H9 (cell line): ENCODE results near the gene MCM8. TPM values are rescaled to one million over a fixed set of nuclear protein-coding genes. Genes with fewer than 3 reads are reported as not detected.

ENCODE experiments used
- DNase-seq: peaks from one replicate; pipeline ENCODE4 v3.0.0-alpha.2; 2017
- H2AFZ ChIP-seq: one replicate; pipeline ENCODE4 v1.6.1; 2013; ENCODE audit warnings: mild to moderate bottlenecking, low read length, control low read depth, moderate library complexity
- H2AK5ac ChIP-seq: 2 replicates; pipeline ENCODE4 v1.6.1; 2013; ENCODE audit warnings: low read length, control low read depth, mixed read lengths; ENCODE audit not compliant: insufficient read length
- H2BK120ac ChIP-seq: one replicate; pipeline ENCODE4 v1.6.1; 2013; ENCODE audit warnings: low read depth, mild to moderate bottlenecking, low read length, control low read depth, inconsistent platforms; ENCODE audit not compliant: poor library complexity, severe bottlenecking
- H2BK12ac ChIP-seq: 2 replicates; pipeline ENCODE4 v1.6.1; 2013; ENCODE audit warnings: low read length, control low read depth, mixed read lengths, low read depth; ENCODE audit not compliant: insufficient read length
- H2BK15ac ChIP-seq: 2 replicates; pipeline ENCODE4 v1.6.1; 2013; ENCODE audit warnings: low read depth, low read length, control low read depth
- H2BK20ac ChIP-seq: one replicate; pipeline ENCODE4 v1.6.1; 2013; ENCODE audit warnings: low read depth, mild to moderate bottlenecking, low read length, control low read depth, inconsistent platforms; ENCODE audit not compliant: poor library complexity, severe bottlenecking
- H2BK5ac ChIP-seq: 2 replicates; pipeline ENCODE4 v1.6.1; 2013; ENCODE audit warnings: low read length, control low read depth, mixed read lengths; ENCODE audit not compliant: insufficient read length
- H3K14ac ChIP-seq: 2 replicates; pipeline ENCODE4 v1.6.1; 2013; ENCODE audit warnings: low read length, control low read depth; ENCODE audit not compliant: insufficient read depth
- H3K18ac ChIP-seq: 2 replicates; pipeline ENCODE4 v1.6.1; 2013; ENCODE audit warnings: low read depth, mild to moderate bottlenecking, mixed read lengths, low read length, control low read depth; ENCODE audit not compliant: insufficient read length
- H3K23ac ChIP-seq: 2 replicates; pipeline ENCODE4 v1.6.1; 2013; ENCODE audit warnings: low read length, control low read depth, mixed read lengths, low read depth; ENCODE audit not compliant: insufficient read length
- H3K23me2 ChIP-seq: 2 replicates; pipeline ENCODE4 v1.6.1; 2013; ENCODE audit warnings: low read depth, mild to moderate bottlenecking, mixed read lengths, low read length, control low read depth; ENCODE audit not compliant: insufficient read length, poor library complexity, severe bottlenecking
- H3K27ac ChIP-seq: 2 replicates; pipeline ENCODE4 v1.5.1; 2013; ENCODE audit warnings: low read length, control low read depth, mixed read lengths, low read depth; ENCODE audit not compliant: insufficient read length
- H3K27me3 ChIP-seq: 2 replicates; pipeline ENCODE4 v1.6.1; 2013; ENCODE audit warnings: low read length, control low read depth, inconsistent platforms; ENCODE audit not compliant: insufficient read depth
- H3K4ac ChIP-seq: 2 replicates; pipeline ENCODE4 v1.6.1; 2013; ENCODE audit warnings: low read depth, mild to moderate bottlenecking, control low read depth, inconsistent platforms, low read length, moderate library complexity
- H3K4me1 ChIP-seq: 2 replicates; pipeline ENCODE4 v1.6.1; 2013; ENCODE audit warnings: low read length, control low read depth, inconsistent platforms; ENCODE audit not compliant: insufficient read depth
- H3K4me2 ChIP-seq: 2 replicates; pipeline ENCODE4 v1.6.1; 2013; ENCODE audit warnings: low read length, control low read depth, mixed read lengths; ENCODE audit not compliant: insufficient read length, insufficient read depth
- H3K56ac ChIP-seq: 2 replicates; pipeline ENCODE4 v1.6.1; 2013; ENCODE audit warnings: low read depth, mild to moderate bottlenecking, mixed read lengths, low read length, control low read depth; ENCODE audit not compliant: insufficient read length
- H3K79me1 ChIP-seq: 2 replicates; pipeline ENCODE4 v1.6.1; 2013; ENCODE audit warnings: low read depth, mild to moderate bottlenecking, moderate library complexity, low read length, control low read depth, inconsistent platforms; ENCODE audit not compliant: insufficient read depth, poor library complexity, severe bottlenecking
- H3K79me2 ChIP-seq: 2 replicates; pipeline ENCODE4 v1.6.1; 2013; ENCODE audit warnings: low read length, control low read depth, inconsistent platforms; ENCODE audit not compliant: insufficient read depth
- H3K9ac ChIP-seq: 2 replicates; pipeline ENCODE4 v1.6.1; 2013; ENCODE audit warnings: low read length, control low read depth, mixed read lengths; ENCODE audit not compliant: insufficient read length; ENCODE audit errors: extremely low read depth
- H3K9me3 ChIP-seq: one replicate; pipeline ENCODE4 v1.6.1; 2013; ENCODE audit warnings: low read depth, low read length, inconsistent platforms; ENCODE audit not compliant: control insufficient read depth
- H3T11ph ChIP-seq: one replicate; pipeline ENCODE4 v1.6.1; 2013; ENCODE audit warnings: mild to moderate bottlenecking, low read length, control low read depth, inconsistent platforms
- H4K20me1 ChIP-seq: one replicate; pipeline ENCODE4 v1.6.1; 2013; ENCODE audit not compliant: control insufficient read depth, insufficient read length, insufficient read depth
- H4K5ac ChIP-seq: 2 replicates; pipeline ENCODE4 v1.6.1; 2013; ENCODE audit warnings: low read depth, mild to moderate bottlenecking, mixed read lengths, low read length, control low read depth; ENCODE audit not compliant: insufficient read length
- H4K8ac ChIP-seq: replicated peaks from 2 replicates; pipeline ENCODE4 v1.6.1; 2013; ENCODE audit warnings: low read length, control low read depth, mixed read lengths, low read depth; ENCODE audit not compliant: insufficient read length
- H4K91ac ChIP-seq: 2 replicates; pipeline ENCODE4 v1.6.1; 2013; ENCODE audit warnings: low read depth, mild to moderate bottlenecking, moderate library complexity, mixed read lengths, low read length, control low read depth; ENCODE audit not compliant: insufficient read length
- H3K27ac Mint-ChIP-seq, 3 experiments: 2 replicates in 2 of 3; 3 replicates in 1 of 3; pipeline ENCODE4 v1.8.0; 2020 to 2021; ENCODE audit warnings: mixed read lengths in 3 of 3, mild to moderate bottlenecking in 1 of 3, moderate library complexity in 1 of 3
- H3K27me3 Mint-ChIP-seq: 2 replicates; pipeline ENCODE4 v1.8.0; 2021; ENCODE audit warnings: low read depth, mild to moderate bottlenecking, moderate library complexity, mixed read lengths
- H3K36me3 Mint-ChIP-seq, 3 experiments: 2 replicates in 2 of 3; 3 replicates in 1 of 3; pipeline ENCODE4 v1.8.0; 2020 to 2021; ENCODE audit warnings: low read depth in 3 of 3, mixed read lengths in 3 of 3; ENCODE audit not compliant: insufficient read depth in 1 of 3
- H3K4me1 Mint-ChIP-seq, 2 experiments: 2 replicates each; pipeline ENCODE4 v1.8.0; 2020; ENCODE audit warnings: mixed read lengths in 2 of 2
- H3K4me3 Mint-ChIP-seq, 2 experiments: 2 replicates in 1 of 2; 3 replicates in 1 of 2; pipeline ENCODE4 v1.8.0; 2020 to 2021; ENCODE audit warnings: mild to moderate bottlenecking in 2 of 2, mixed read lengths in 2 of 2, moderate library complexity in 1 of 2
- H3K9me3 Mint-ChIP-seq, 2 experiments: 2 replicates in 1 of 2; 3 replicates in 1 of 2; pipeline ENCODE4 v1.8.0; 2020; ENCODE audit warnings: mild to moderate bottlenecking in 2 of 2, mixed read lengths in 2 of 2, moderate library complexity in 1 of 2
- WGBS: extraction: QIAGEN DNeasy Blood & Tissue Kit; methylation state at CpG from one replicate; pipeline ENCODE4 v1.1.7; 2013; ENCODE audit warnings: missing lambda C conversion rate, low lambda C conversion rate, mixed read lengths; ENCODE audit not compliant: insufficient read length; ENCODE audit errors: extremely low coverage; 5-methylcytosine and 5-hydroxymethylcytosine counted together
- total RNA-seq: library from RNA; stranded (reverse); gene quantifications from 2 replicates; pipeline ENCODE4 v1.2.1, GENCODE V29; 2021
- TF ChIP-seq, protein P1 (sequence below): fragments of 200-600 bp; sonication (generic); conservative IDR thresholded peaks from 3 replicates; pipeline ENCODE4 v1.8.0; 2021; ENCODE audit warnings: antibody characterized with exemption, mild to moderate bottlenecking

MCM8 gene
- total RNA-seq, 1 experiment from 2014 or later, result 32.2 TPM

GRCh38 chr20:5900908-5901307, 49.5 kb upstream of the MCM8 start:
- H2AK5ac ChIP-seq, result no peak overlapping the region
- H3K27ac ChIP-seq, result no peak overlapping the region
- no peak for DNase-seq
- H3K4me2 ChIP-seq, result no peak overlapping the region
- H3K4me3 Mint-ChIP-seq, result no peak overlapping the region
- H3K79me2 ChIP-seq, result no peaks in the 10 kb centered on the region
- no peaks in the 10 kb centered on the region for H3K9me3 ChIP-seq
- no peak overlapping the region for H2BK15ac ChIP-seq
- no peak overlapping the region for H2BK5ac ChIP-seq
- H4K91ac ChIP-seq, result no peak overlapping the region
- WGBS, result no CpG with 5 or more reads among the region's 1 CpG
- TF ChIP-seq, protein P1, sequence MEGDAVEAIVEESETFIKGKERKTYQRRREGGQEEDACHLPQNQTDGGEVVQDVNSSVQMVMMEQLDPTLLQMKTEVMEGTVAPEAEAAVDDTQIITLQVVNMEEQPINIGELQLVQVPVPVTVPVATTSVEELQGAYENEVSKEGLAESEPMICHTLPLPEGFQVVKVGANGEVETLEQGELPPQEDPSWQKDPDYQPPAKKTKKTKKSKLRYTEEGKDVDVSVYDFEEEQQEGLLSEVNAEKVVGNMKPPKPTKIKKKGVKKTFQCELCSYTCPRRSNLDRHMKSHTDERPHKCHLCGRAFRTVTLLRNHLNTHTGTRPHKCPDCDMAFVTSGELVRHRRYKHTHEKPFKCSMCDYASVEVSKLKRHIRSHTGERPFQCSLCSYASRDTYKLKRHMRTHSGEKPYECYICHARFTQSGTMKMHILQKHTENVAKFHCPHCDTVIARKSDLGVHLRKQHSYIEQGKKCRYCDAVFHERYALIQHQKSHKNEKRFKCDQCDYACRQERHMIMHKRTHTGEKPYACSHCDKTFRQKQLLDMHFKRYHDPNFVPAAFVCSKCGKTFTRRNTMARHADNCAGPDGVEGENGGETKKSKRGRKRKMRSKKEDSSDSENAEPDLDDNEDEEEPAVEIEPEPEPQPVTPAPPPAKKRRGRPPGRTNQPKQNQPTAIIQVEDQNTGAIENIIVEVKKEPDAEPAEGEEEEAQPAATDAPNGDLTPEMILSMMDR, result no peak
- no peak overlapping the region for H2BK20ac ChIP-seq
- no peak overlapping the region for H2AFZ ChIP-seq
- no peak overlapping the region for H4K5ac ChIP-seq
- H3T11ph ChIP-seq, result no peak overlapping the region
- H4K20me1 ChIP-seq, result no peaks in the 10 kb centered on the region
- no peak overlapping the region for H2BK12ac ChIP-seq
- no peak overlapping the region for H3K14ac ChIP-seq
- H4K8ac ChIP-seq, result no peak overlapping the region
- H3K56ac ChIP-seq, result no peak overlapping the region
- H3K36me3 Mint-ChIP-seq, result no peaks in the 10 kb centered on the region
- no peaks in the 10 kb centered on the region for H3K23me2 ChIP-seq
- H3K27me3 Mint-ChIP-seq, result peaks cover 24% of the 10 kb centered on the region
- no peak overlapping the region; a peak in 1 of 7 replicates for H3K27ac Mint-ChIP-seq
- no peak overlapping the region for H2BK120ac ChIP-seq
- H3K79me1 ChIP-seq, result no peaks in the 10 kb centered on the region
- no peaks in the 10 kb centered on the region for H3K27me3 ChIP-seq
- H3K9ac ChIP-seq, result no peak overlapping the region
- H3K9me3 Mint-ChIP-seq, result no peaks in the 10 kb centered on the region; a peak in 1 of 5 replicates
- H3K4me1 Mint-ChIP-seq, result no peaks in the 10 kb centered on the region
- H3K18ac ChIP-seq, result no peak overlapping the region
- H3K4me1 ChIP-seq, result no peaks in the 10 kb centered on the region
- H3K23ac ChIP-seq, result no peak overlapping the region
- H3K4ac ChIP-seq, result no peak overlapping the region
